GM19468 (cell line): ENCODE results near the gene CAVIN4.

Experiments
- ATAC-seq: cut with Tn5 transposase; IDR thresholded peaks from one replicate; pipeline ENCODE4 v1.9.1; 2021; ENCODE audit warnings: mild to moderate bottlenecking, moderate library complexity, moderate number of reproducible peaks; ENCODE audit not compliant: unreplicated experiment; ENCODE audit errors: extremely low read depth

The CAVIN4 gene

GRCh38 chr9:100577776-100578448 lies at the start of gene CAVIN4:
Gene CAVIN4, plus strand, starts transcription at chr9:100578079. Its CDS starts 65 bp downstream, at chr9:100578144.
- no peak for ATAC-seq

- no peak for ATAC-seq
Observed at GRCh38 chr9:100534401-100534800, 43.5 kb upstream of the CAVIN4 start.

- ATAC-seq, result no peak
Observed at GRCh38 chr9:100540327-100540726, 37.6 kb upstream of the CAVIN4 start.

GRCh38 chr9:100549048-100549447 lies 28.8 kb upstream of the CAVIN4 start:
- no peak for ATAC-seq

GRCh38 chr9:100554935-100555401 lies 22.9 kb upstream of the CAVIN4 start:
- ATAC-seq, result no peak

- no peak for ATAC-seq
Observed at GRCh38 chr9:100555471-100555870, 22.4 kb upstream of the CAVIN4 start.

GRCh38 chr9:100557053-100557452 lies 20.8 kb upstream of the CAVIN4 start:
- ATAC-seq, result no peak

- no peak for ATAC-seq
Observed at GRCh38 chr9:100561256-100561655, 16.6 kb upstream of the CAVIN4 start.

- no peak for ATAC-seq
Observed at GRCh38 chr9:100567856-100568255, 10.0 kb upstream of the CAVIN4 start.

GRCh38 chr9:100573655-100574260 lies 4.1 kb upstream of the CAVIN4 start:
- ATAC-seq, result no peak

- ATAC-seq, result no peak
Observed at GRCh38 chr9:100575006-100575405, 2.9 kb upstream of the CAVIN4 start.

- ATAC-seq, result no peak
Observed at GRCh38 chr9:100575765-100576386, 2.0 kb upstream of the CAVIN4 start.

GRCh38 chr9:100578610-100579009 lies 731 bp downstream of the CAVIN4 start:
- no peak for ATAC-seq

GRCh38 chr9:100579665-100580064 lies 1.8 kb downstream of the CAVIN4 start:
- no peak for ATAC-seq

GRCh38 chr9:100580257-100580656 lies 2.4 kb downstream of the CAVIN4 start:
- no peak for ATAC-seq

- no peak for ATAC-seq
Observed at GRCh38 chr9:100581081-100581480, 3.2 kb downstream of the CAVIN4 start.

GRCh38 chr9:100581661-100582060 lies 3.8 kb downstream of the CAVIN4 start:
- ATAC-seq, result no peak

- ATAC-seq, result no peak
Observed at GRCh38 chr9:100583014-100583802, 5.3 kb downstream of the CAVIN4 start.

- no peak for ATAC-seq
Observed at GRCh38 chr9:100584951-100585350, 7.1 kb downstream of the CAVIN4 start.

GRCh38 chr9:100586093-100586492 lies 8.2 kb downstream of the CAVIN4 start:
- no peak for ATAC-seq

GRCh38 chr9:100587375-100587774 lies 9.5 kb downstream of the CAVIN4 start:
- ATAC-seq, result no peak
